NCI-H1930 (cell line): ENCODE measurements around the gene ZWINT.

Experiments
- DNase-seq, 2 experiments: peaks; one replicate each; lab custom pipeline; 2025; lab: John Stamatoyannopoulos, UW

ZWINT gene

GRCh38 chr10:56360967-56361612, at the start of gene ZWINT:
Gene ZWINT, minus strand, starts transcription at chr10:56361259. Its CDS starts 23 bp downstream, at chr10:56361236.
- peak; percentile 84 to 89 for DNase-seq

GRCh38 chr10:56383806-56384205, 22.7 kb upstream of the ZWINT start:
- DNase-seq: no peak

GRCh38 chr10:56370217-56371113, 9.4 kb upstream of the ZWINT start:
- no peak for DNase-seq

GRCh38 chr10:56360583-56360966, 484 bp downstream of the ZWINT start:
- DNase-seq: no peak

- DNase-seq: no peak
Observed at GRCh38 chr10:56359837-56360236, 1.2 kb downstream of the ZWINT start.

GRCh38 chr10:56357018-56357417, 4.0 kb downstream of the ZWINT start:
- no peak for DNase-seq

- DNase-seq: no peak
Observed at GRCh38 chr10:56351909-56352630, 9.0 kb downstream of the ZWINT start.

GRCh38 chr10:56349611-56350010, 11.4 kb downstream of the ZWINT start:
- DNase-seq: no peak

- no peak for DNase-seq
Observed at GRCh38 chr10:56348101-56348500, 13.0 kb downstream of the ZWINT start.

GRCh38 chr10:56346845-56347415, 14.1 kb downstream of the ZWINT start:
- no peak for DNase-seq

GRCh38 chr10:56341612-56342011, 19.4 kb downstream of the ZWINT start:
- DNase-seq: no peak

GRCh38 chr10:56329961-56330360, 31.1 kb downstream of the ZWINT start:
- no peak for DNase-seq

GRCh38 chr10:56327118-56327517, 33.9 kb downstream of the ZWINT start:
- DNase-seq: no peak

GRCh38 chr10:56319386-56319785, 41.7 kb downstream of the ZWINT start:
- DNase-seq: no peak

GRCh38 chr10:56318816-56319215, 42.2 kb downstream of the ZWINT start:
- DNase-seq: no peak

GRCh38 chr10:56317603-56318002, 43.5 kb downstream of the ZWINT start:
- DNase-seq: no peak

GRCh38 chr10:56316603-56317002, 44.5 kb downstream of the ZWINT start:
- no peak for DNase-seq
